ENCODE results near the gene RP2.

The RP2 gene

DNA sequence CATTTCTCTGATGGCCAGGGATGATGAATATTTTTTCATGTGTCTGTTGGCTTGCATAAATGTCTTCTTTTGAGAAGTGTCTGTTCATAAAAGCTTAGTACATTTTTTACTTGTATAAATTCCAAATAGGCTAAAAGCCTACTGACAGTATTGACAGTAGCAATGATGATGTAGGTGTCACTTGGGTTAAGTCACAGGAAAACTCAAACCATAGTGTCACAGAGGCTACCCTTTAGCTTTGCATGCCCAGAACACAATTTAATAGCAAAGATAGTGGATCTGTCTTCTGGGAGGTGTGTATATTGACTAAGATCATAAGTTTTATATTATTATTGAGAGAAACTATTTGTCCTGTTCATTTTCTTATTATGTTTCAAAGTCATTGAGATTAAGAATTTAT is 8.1 kb downstream of the RP2 start:
- no peak for DNase-seq (ENCODE audit: low read depth)

DNA sequence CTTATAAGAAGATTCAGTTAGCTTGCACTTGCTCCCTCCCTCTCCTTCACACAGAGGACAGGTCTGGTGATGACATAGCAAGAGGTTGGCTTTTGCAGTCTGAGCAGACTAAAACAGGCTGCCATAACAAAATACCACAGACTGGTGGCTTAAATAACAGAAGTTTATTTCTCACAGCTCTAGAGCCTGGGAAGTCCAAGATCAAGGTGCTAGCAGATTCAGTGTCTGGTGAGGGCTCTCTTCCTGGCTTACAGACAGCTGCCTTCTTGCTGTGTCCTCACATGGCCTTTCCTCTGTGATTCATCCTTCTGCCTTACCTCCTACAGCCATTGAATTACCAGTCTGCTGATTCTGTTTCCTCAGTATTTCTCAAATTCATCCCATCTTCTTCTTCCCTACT is 13.1 kb downstream of the RP2 start:
- no peak for DNase-seq (ENCODE audit: low read depth)

DNA sequence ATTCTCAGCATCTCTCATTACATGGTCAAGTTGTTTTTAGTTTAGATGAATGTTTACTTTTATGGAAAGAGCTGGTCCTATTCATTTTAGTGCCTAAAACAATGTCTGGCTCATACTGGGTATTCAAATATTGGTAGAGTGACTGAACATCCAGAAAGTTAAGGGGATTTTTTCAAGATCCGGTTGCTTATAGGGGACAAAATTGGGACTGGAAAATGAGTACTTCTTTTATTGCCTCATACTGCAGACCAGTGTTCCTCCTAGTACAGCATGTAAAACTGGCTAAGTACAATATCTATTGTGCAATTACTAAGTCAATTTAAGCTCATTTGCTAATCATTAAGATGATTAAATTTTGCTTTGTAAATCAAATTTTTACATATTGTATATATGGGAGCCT is 13.9 kb downstream of the RP2 start:
- no peak for DNase-seq (ENCODE audit: low read depth)

DNA sequence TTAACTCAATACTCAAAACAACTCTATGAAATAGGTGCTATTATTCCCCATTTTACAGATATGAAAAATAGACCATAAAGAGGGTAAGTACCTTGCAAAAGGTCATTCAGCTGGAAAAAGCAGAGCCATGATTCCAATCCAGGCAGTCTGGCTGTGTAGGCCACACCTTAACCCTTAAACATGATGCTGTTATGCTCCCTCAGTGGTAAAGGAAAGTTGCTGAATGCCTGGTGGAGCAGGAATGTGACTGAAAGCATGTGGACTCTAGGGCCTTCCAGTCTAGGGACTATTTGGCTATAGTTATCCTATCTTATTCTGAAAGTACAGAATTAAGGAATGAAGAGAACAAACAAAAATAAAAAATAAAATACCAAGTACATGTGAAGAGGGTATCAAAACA is 19.6 kb downstream of the RP2 start:
- no peak for DNase-seq (ENCODE audit: low read depth)

DNA sequence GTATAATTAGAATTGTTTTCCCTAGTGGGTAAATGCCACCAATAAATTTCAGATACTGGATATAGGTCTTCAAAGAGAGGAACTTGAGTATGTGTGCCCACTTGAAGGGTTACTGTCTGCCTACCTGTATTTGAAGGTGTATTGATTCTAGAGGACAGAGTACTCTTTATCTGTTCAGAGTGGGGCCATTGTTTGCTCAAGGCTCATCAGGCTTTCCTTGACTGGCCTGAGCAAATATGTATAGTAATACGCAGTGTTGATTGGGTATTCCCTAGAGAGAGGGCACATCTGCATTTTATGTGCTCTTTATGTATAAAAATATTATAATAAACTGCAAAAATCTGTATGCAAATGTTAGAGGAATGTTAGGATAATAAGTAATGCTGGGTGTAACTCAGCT is 23.7 kb downstream of the RP2 start:
- no peak for DNase-seq (ENCODE audit: low read depth)

DNA sequence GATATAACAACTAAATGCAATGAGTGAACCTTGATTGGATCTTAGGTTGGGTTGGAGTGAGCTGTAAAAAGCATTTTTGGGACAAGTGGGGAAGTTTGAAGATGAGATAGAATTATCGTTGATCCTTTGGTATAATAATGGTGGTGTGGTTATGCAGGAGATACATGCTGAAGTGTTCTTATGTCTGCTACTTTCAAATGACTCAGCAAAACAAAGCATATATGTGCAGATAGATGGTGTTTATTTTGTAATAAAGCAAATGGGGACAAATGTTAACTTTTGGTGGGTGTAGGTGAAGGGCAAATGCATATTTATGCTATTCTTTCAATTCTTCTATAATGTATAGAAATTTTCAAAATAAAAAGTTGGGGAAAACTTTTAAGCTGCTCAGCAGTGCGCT is 26.2 kb downstream of the RP2 start:
- DNase-seq (ENCODE audit: low read depth): no peak

DNA sequence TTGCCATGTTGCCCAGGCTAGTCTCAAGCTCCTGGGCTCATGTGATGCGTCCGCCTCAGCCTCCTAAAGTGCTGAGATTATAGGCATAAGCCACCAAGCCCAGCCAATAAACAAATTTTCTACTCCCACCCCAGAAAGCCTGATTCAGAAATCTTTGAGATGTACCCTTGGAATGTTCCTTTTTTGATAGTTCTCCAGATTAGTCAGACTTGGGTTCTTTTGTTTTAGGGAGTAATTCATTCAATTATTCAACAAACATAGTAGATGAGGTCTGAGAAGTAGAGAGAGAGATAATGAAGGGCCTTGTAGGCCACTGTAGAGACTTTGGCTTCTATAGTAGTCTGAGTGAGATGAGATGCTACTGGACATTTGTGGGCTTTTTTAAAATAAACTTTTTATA is 27.8 kb downstream of the RP2 start:
- DNase-seq (ENCODE audit: low read depth): no peak

DNA sequence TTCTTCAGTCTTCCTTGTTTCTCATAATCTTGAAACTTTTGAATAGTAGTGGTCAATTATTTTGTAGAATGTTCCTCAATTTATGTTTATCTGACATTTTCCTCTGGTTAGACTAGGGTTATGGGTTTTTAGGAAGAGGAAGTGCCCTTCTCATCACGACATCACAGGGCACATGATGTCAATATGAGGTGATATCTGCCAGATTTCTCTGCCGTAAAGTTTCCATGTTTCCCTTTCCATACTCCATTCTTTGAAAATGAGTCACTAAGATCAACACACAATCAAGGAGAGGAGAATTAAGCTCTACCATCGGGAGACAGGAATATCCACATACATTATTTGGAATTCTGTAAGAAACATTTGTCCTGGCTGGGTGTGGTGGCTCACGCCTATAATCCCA is 28.4 kb downstream of the RP2 start:
- DNase-seq (ENCODE audit: low read depth): no peak

DNA sequence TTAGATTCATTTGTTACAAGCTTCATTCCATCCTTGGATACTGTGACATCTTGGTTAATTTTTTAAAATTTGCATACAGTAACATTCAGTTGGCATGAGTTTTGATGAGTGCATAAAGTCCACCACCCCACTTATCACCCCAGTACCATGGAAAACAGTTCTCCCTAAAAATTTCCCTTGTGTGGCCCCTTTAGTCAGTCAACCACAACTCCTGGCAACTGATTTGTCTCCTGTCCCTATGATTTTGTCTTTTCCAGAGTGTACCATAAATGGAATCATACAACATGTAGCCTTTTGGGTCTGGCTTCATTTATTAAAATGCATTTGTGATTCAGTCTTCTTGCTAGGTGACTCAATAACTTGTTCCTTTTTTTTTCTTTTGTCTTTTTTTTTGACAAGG is 29.9 kb downstream of the RP2 start:
- DNase-seq (ENCODE audit: low read depth): no peak

DNA sequence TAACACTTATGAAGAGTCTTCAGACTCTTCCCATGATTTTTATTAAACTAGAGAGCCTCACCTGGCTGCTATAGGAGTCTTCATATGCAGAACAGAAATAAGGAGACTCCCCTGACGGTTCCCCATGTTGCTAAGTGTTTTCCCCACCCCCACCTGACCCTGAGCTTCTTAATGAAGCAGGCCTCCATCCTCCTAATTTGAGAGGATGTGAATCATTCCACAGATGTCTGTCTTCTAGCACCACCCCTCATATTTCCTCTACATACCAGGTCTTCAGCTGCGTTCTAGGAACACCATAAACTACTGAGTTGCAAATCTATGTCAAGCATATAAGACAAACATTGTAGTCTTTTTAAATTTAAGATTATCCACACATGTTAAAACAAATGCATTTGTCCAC is 36.9 kb downstream of the RP2 start:
- no peak for DNase-seq (ENCODE audit: low read depth)

DNA sequence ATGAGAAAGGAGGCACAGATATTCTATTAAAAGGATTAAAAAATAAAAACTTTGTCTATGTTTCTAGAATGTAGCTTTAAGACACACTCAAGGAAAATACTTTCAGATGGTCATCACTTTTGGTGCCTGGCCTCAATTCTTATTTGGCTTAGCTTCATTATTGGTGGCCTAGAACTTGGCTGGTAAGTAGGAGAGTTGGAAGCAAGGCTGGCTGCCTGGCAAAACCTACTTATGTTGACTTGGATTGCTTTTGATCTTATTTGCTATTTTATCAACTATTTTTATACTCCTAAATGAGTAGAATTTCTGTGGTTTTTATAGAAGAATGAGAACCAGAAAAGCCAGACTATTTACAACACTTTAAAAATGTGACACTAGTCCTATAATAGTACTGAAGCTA is 40.1 kb downstream of the RP2 start:
- no peak for DNase-seq (ENCODE audit: low read depth)

DNA sequence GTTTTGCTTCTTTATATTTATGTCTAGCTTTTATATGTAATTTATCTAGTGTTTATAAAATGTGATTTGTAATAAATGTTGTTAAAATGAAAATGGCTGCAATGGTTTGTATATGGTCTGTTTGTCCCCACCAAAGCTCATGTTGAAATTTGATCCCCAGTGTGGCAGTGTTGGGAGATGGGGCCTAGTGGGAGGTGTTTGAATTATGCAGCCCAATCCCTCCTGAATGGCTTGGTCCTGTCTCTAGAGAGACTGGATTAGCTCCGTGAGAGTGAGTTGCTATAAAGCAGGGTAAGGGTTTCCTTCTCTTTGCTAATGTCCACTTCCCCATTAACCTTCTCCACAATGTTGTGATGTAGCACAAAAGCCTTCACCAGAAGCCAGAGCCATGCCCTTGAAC is 45.4 kb downstream of the RP2 start:
- no peak for DNase-seq (ENCODE audit: low read depth)

DNA sequence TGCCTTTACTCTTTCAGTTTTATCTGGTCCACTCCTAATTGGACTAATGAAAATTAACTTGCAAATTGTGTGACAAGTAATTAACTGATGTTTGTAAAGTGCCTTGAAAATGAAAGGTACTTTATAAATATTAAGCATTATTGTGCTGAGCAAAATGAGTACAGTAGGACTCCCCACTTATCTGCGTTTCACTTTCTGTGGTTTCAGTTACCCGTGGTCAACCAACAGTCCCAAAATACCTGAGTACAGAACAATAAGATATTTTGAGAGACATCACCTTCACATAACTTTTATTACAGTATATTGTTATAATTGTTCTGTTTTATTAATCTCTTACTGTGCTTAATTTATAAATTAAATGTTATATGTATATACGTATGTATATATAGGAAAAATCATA is 48.0 kb downstream of the RP2 start:
- DNase-seq (ENCODE audit: low read depth): no peak

DNA sequence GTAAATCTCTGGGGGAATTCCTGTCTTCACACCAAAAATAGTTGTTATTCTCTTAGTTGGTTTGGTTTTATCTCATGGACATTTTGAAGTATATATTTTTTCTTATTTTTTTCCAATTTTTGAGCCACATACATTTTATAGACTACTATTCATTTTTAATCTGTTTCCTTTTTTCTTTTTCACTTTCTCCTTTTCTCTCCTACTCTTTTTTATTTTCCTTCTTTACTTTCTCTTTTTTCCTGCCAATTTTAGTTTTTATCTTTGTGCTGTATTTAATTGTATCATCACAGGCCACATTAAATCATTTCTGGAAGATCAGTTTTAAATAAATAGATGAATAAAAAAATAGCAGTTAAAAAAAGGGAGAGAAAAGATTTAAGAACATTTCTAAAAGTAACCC is 61.4 kb downstream of the RP2 start:
- no peak for DNase-seq (ENCODE audit: low read depth)

DNA sequence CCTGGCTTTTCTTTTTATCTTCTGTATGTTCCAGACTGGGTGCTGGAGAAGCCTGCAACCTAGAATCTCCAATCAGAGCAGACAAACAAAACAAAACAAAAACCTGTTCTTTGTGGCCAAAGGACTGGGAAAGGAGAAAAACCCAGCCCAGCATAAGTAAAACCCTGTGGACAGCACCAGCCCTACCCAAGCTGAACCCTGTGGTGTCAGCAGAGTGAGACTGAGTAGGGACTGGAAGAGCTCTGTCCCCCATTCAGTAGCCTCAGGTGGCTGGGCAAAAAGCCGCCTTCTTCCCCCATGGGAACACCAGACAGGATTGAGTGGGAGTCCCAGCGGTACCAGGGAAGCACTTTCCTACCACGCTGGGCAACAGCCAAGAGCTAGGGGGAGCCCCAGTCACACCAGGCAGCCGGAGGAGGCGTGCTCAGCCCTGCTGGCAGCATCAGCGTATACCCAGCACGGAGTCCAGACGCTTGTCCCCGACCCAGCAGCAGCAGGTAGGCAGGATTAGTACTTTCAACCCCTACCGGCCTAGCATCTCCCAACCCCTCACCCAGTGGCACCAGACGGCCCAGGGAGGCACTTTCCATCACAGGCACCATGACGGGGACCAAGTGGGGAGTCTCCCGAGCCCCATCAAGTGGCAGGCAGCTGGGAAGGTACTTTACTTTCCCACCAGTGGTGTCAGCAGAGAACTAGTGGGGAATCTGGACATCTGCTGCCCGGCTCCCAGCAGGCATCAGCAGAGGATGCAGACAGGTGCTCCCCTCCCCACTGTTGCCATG is 66.8 kb downstream of the RP2 start:
- peak; percentile 15 for DNase-seq (ENCODE audit: low read depth)

DNA sequence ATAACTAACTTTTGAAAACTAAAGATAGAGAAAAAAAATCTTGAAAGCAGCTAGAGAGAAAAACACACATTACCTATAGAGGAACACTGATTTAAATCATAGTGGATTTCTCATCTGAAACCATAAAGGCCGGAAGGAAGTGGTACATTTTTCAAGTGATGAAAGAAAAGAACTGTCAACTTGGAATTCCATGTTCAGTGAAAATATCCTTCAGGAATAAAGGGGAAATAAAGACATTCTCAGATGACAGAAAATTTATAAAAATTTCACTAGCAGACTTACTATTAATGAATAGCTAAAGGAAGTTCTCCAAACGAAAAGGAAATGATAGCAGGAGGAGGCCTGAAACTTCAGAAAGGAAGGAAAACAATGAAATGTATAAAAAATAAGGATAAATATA is 67.8 kb downstream of the RP2 start:
- DNase-seq (ENCODE audit: low read depth): no peak

DNA sequence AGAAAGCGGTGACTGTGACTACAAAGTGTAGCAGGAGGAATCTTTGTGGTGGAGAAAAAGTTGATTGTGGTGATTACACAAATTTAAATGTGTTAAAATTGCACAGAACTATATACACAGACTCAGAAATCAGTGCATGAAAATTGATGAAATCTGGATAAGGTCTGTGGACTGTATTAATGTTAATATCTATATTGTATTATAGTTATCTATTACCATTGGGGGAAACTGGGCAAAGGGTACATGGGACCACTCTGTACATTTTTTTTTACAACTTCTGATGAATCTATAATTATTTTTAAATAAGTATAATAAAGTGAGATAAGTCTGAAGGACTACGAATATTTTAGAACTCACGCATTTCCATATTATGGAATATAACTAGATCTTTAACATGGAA is 73.6 kb downstream of the RP2 start:
- no peak for DNase-seq (ENCODE audit: low read depth)

DNA sequence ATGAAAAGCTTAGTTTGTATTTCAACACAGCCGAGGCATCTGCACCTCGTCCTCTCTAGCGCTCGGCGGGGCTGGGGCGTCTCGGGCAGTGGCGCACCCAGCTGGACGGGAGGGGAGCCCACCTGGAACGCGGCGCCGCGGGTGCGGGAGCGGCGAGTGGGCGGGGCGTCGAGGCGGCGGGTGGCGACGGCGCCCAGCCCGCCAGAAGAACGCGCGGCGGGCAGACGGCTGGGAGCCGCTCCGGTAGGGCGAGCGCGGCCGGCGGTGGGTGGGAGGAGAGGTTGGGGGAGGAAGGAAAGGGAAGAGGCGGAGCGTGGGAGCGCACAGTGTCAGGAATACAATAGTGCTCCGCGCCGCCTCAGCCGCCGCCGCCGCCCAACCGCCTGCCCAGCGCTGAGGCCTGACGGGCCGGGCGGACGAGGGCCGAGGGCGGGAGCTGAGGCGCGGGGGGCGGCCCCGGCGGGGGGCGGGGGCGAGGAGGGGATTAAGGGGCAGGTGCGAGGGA is 75.3 kb downstream of the RP2 start, which contains the start of gene JADE3:
TSS of gene JADE3 (plus strand) at position 324 of the 505 bp plus-strand sequence. CDS start 72,474 bp downstream, outside the sequence.
- no peak for DNase-seq (ENCODE audit: low read depth)

DNA sequence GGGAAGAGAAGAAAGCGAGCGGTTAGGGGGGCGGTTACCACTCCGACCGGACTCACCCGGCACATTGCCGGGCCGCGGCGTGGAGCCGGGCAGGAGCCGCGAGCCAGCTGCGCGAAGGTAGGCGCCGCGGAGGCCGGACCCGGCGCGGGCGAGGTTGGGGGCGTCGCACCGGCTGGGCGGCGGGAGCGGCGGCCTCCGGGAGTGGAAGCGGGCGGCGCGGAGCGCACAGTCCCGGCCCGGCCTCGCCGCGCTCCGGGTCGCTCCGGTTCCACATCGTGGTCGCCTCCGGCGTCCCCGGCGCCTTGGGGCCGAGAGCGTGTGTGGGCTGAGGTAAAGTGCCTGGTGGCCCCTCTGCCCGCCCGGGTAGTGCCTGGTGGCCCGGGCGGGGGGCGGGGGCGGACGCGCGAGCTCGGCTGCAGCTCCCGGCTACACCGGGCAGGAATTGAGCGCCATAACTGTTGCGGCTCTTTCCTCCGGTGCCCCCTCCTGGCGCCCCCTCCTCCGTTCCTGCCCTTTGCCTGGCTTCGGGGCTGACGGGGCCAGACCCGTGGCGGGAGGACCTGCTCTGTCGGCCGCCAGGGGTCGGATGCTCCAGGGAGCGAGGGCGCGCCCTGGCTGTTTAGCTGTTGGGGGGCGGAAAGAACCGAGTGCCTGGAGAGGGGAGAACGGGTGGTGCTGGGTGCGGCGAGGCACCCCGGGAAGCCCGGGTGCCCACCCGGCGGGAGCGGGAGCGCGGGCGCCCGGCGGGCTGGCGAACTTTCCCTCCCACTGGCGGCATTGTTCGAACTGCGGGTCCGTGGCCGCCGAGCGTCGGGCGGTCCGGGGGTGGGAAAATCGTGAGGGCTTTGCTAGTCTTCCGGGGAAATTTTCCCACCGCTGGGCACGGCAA is 76.0 kb downstream of the RP2 start:
- no peak for DNase-seq (ENCODE audit: low read depth)

DNA sequence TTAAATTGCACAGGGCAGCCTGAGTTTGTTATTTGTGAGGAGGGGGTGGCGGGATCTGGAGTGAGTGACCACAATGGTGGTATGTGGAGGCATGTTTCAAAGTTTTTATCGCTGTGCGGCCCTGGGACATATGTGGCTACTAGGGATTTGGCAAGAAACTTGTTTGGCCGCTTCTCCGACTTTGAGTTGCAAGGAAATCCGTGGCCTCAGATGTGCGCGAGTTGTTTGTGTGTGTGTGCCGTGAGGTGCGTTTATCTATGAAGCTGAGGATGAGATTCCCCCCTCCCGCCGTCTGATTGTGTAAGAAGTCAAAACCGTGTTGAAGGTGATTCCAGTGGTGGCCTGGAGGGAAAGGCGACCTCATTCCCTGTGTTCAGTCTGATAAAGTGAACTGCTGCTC is 76.8 kb downstream of the RP2 start:
- no peak for DNase-seq (ENCODE audit: low read depth)

DNA sequence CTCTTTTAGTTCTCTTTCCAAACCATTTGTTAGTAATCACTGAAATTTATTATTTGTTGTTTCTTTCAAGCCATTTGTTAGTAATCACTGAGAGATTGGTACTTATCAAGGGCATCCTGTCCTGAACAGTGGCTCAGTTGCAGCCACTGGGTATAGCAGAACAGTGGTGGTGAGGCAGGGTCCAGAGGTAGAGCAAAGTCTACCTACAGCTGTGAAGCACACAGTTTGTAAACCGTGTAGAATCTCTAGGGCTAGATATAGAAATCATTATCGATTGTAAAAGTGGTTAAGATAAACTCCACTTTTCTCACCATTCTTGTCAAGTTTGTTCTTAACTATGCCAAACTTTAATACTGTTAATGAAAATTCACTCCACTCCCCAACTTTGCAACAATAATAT is 79.4 kb downstream of the RP2 start:
- no peak for DNase-seq (ENCODE audit: low read depth)

DNA sequence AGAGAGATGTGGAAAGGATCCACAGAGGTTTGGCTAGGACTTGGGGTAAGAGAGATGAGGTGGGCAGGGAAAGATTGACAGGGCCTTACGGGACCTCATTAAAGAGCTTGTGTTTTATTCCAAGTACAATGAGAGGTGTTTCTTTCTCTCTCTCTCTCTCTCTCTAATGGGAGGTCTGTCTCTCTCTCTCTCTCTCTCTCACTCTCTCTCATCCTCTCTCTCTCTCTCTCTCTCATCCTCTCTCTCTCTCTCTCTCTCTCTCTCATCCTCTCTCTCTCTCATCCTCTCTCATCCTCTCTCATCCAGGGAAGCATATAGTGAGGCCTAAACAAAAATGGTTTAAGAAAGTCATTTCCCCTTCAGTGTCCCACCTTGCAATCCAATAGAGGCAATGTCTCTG is 80.8 kb downstream of the RP2 start:
- DNase-seq (ENCODE audit: low read depth): no peak

DNA sequence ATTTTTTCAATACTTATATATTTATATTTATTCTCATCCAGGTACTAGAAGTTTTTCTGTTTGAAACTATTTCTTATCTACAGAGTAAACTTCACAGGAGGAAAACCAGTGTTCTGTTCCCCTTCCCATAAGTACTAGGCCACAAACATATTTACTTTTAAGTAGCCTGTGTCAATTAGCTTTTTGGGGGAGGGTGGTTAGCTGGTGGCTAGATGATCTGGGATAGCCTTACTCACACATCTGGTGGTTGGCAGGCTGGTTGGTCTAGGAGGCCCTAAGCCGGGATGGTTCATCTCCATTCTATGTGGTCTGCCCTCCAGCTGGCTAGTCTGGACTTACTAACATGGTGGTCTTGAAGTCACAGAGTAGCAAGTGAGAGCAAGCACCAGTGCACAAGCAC is 81.6 kb downstream of the RP2 start:
- no peak for DNase-seq (ENCODE audit: low read depth)
